GM18861 (cell line): ENCODE data around the gene ABCB11.
"Not testable (repeated sequence)": the region's sequence is repeated elsewhere in the genome, so short reads cannot be mapped to it uniquely, and the experiment has no call there.

Source experiments
- ATAC-seq: cut with Tn5 transposase; IDR thresholded peaks from one replicate; pipeline ENCODE4 v1.9.1; 2021; ENCODE audit not compliant: unreplicated experiment

Gene ABCB11

DNA sequence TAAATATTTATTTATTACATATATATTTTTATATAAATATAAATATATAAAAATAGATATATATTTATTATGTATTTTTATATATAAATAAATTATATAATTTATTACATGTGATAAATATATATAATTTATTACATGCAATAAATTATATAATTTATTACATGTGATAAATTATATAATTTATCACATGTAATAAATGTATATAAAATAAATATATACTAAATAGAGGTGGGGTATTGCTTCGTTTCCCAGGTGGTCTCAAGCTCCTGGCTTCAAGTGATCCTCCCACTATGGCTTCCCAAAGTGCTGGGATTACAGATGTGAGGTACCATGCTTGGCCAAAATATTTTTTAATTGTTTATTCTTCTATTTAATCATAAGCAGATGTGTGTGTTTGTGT, 133.7 kb downstream of the ABCB11 start:
- ATAC-seq = no peak

DNA sequence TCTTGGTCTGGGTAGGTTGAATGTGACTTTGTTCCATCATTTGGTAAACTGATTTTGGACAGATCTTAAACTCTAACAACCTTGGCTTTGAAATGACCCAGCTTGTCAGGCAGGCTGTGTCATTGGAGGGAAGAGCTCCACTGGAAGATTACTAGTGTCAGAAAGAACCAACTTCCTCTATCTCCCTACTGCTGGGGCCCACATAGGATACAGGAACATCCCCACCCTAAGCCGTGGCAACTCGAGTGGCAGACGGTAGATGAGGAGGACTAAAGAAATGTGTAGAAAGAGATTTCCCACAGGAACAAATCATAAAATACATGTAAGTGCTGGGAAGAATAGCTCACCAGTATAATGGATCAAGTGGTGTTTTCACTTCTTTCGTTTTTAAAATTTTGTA, 134.3 kb downstream of the ABCB11 start:
- no peak for ATAC-seq

DNA sequence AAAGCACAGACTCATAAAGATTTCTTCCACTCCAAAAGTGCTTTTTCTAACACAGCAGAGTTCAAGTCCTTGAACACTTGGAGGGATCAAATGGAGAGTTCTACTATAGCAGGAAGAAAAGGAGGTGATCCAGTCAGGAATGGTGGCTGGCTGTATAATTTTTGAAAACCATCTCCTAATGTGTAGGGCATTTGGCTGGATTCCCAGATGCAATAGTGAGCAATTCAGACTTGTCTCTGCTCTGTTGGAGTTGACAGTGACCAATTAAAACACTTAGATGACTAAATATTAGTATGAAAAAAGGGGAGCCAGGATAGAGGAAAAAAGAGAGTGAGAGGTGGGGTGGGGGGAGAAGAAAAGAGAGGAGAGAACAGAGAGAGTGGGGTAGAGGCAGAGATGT, 135.4 kb downstream of the ABCB11 start:
- ATAC-seq = no peak

DNA sequence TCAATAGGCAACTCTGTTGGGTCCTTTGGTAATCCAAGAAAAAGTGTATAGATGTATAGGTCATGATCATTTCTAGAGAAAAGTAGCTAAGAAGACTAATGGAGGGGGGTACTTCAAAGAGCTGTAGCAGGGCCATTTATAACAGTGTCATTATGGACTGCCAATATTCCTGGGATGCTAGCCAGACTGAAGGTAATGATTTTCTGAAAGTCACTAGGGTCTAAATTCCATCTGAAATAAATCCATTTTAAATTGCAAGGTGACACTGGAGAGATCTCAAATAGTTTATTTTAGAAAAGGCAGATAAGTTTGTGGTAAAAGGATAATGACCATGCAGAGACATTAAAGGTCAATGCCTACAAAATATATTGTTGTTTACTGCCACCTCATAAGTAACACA, 136.4 kb downstream of the ABCB11 start:
- ATAC-seq = no peak

DNA sequence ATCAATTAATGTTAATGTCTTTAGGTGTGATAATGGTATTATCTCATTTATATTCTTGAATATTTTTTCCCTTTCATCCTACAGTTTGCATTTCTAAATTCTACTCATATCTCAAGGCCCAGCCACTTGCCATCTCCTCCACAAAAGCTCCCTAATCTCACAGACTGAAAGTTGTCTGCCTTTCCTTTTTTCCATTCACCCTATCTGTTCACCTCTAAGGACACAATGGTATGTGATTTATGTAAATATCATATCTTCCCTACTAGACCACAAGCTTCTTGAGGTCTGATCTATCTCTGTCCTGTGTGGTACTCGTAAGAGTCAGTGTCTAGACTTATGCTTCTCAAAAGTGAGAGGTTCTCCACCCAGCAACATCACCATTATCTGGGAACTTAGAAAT, 137.0 kb downstream of the ABCB11 start:
- no peak for ATAC-seq

DNA sequence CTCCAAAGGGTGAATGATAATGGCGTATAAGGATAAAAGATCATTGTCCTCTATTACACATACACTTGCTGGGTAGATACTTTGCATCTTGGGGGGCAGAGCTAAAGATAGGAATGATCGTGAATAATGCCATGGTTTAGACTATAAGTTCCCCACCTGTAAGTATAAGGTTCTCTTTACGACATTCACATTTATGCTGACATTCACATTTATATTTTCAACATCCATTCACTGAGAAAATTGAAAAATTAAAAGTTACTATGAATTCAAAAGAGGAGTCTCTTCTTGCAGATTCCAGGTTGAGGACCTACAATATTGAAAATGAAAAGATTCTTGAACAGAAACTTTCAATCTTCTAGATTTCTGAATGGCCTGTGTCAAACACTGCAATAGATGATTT, 138.8 kb downstream of the ABCB11 start:
- ATAC-seq = no peak

DNA sequence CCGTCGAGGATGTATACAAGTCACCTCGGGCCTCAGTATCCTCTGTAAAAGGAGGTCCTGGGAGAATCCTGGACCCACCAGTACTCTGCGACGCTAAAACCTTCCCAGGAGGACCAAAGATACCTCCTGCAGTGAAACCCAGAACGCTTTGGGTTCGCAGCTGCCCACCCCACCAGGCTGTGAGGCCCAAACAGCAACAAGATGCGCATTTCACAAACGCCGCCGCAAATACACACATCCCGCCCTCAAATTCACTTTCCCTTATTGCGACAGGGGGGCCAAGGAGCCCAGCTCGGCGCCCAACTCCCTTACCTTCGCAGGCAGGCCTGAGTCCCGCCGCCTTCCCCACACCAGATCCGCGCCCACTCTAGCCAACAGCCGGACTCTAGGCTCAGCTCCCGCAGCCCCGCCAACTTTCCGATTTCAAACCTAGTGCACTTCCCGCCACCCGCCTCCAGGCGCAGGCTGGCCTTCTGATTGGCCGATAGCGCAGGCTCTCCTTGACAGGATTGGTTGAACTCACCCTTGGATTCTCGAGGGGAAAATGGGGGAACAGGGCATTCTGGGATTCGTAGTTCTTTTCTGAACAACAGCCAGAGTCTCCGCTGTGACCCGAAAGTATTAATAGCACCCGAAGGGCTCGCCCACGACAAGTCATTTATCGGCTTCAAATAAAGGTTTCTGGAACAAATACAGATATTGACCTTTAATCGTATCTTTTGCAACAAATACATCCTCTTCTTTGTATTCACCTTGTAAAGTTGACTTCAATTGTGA, 140.9 kb downstream of the ABCB11 start, which contains the start of gene SPC25:
Gene SPC25, minus strand, starts transcription at position 425 of the 777 bp plus-strand sequence. CDS start 911 bp downstream, outside the sequence.
- ATAC-seq = peak; percentile 100

DNA sequence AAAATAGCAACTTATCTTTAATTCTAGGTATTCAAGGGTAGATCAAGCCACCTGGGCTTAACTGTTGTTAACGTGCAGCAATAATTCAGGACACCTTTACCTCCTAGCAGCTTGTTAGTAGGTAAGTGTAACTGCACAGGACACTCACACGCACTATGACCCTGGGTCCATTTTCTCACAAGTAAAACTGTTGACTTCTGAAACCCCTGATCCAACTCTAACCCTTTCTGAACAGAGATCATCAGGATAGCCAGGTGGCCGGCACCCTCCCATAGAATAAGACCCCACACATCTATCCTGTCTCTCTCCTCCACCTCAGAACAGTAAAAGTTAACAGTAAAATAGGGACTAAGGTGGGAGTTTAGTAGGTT, 141.5 kb downstream of the ABCB11 start:
- no peak for ATAC-seq

DNA sequence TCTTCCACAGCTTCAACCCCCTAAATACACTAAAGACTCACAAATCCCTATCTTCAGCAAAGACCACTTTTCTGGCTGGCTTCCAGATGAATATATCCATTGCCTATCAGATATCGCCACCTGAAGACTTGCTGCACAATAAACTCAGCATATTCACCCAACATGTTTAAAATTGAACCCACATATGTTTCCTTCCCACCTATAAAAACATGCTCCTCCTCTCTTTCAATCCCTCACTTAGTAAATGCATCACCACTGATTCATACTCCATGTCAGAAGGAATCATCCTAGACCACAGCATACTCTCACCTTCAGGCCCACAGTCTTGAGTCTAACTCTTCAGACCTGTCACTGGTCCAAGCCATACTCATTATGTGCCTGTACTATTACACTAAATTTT, 146.1 kb downstream of the ABCB11 start:
- no peak for ATAC-seq

DNA sequence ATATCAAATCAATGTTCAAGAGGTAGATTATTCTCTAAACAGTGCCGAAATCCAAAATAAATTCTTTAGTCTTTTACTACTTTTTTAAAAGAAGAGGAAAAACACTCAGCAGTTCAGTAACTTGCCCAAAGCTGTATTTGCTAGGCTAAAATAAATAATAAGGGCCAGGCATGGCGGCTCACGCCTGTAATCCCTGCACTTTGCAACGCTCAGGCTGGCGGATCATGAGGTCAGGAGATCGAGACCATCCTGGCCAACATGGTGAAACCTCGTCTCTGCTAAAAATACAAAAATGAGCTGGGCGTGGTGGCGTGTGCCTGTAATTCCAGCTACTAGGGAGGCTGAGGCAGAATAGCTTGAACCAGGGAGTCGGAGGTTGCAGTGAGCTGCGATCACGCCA, 149.0 kb downstream of the ABCB11 start:
- not testable (repeated sequence) for ATAC-seq

DNA sequence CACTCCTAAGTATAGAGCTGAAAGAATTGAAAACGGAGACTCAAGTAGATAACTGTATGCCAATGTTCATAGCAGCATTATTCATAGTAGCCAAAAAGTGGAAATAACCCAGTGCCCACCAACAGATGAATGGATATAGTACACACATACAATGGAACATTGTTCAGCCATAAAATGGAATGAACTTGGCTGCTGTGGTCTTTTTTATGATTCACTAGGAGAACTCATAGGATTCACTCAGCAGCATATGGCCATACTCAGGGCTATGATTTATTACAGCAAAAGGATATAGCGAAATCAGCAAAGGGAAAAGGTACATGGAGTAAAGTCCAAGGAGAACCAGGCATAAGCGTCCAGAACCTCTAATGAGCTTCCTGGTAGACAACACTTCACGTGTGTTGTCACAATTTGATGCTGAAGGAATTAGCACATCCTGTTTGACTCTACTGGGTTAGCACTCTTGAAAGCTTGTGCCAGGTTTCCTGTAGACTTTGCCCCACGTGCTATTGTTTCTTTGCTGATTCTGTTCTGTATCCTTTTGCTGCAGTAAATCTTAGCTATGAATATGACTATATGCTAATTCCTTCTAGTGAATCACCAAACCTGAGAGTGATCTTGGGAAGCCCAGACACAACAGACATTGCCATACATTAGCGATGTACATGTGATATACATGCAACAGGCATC, 156.6 kb downstream of the ABCB11 start:
- ATAC-seq = no peak

DNA sequence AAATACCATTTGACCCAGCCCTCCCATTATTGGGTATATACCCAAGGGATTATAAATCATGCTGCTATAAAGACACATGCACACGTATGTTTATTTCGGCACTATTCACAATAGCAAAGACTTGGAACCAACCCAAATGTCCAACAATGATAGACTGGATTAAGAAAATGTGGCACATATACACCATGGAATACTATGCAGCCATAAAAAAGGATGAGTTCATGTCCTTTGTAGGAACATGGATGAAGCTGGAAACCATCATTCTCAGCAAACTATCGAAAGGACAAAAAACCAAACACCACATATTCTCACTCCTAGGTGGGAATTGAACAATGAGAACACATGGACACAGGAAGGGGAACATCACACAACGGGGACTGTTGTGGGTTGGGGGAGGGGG, 160.3 kb downstream of the ABCB11 start:
- ATAC-seq = not testable (repeated sequence)
